ENCODE measurements around the gene CACNA2D4.

GRCh38 chr12:1855241-1855640, 63.2 kb downstream of the CACNA2D4 start:
- TF ChIP-seq CTCF (conservative IDR thresholded peaks at IDR 0.05) (no peak), ZFX (IDR thresholded peaks at IDR 0.05) (no peak)
